GM19351 (cell line): ENCODE data around the gene TLR5.

Source experiments
- ATAC-seq: cut with Tn5 transposase; IDR thresholded peaks from one replicate; pipeline ENCODE4 v1.9.1; 2021; ENCODE audit warnings: mild to moderate bottlenecking, moderate library complexity; ENCODE audit not compliant: unreplicated experiment

The TLR5 gene

DNA sequence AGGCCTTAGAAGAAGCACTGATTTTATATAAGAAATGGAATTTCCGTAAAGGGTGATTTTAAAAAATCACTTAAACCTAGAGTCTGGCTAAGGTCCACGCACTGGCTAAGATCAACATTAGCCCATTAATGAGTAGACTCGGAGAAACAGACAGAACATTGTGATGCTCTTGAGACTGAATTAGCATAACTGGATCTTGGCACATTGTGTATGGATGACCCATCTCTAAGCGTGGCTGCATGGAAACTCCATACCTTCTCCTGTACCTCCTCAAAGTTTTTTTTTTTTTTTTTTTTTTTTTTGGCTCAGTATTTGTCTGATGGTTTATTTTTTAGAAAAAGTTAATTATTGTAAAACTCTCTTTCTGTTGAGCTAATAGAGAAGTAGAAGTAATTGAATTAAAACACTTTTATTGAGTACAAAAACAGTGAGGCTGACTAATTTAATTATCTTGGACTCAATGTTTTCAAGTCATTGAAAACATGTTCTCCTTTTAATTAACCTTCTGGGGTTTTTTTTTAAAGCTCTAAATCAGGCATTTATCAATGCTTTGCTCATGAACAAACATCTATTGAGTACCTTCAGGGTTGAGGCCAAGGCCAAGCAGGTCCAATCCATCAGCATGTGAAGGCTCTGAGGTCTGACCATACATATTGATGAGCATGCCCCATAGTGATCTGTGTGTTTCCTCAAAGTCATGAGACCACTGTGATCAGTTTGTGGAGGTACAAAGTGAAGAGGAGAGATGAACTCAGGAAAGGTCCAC lies 74.0 kb downstream of the TLR5 start:
- ATAC-seq = no peak

DNA sequence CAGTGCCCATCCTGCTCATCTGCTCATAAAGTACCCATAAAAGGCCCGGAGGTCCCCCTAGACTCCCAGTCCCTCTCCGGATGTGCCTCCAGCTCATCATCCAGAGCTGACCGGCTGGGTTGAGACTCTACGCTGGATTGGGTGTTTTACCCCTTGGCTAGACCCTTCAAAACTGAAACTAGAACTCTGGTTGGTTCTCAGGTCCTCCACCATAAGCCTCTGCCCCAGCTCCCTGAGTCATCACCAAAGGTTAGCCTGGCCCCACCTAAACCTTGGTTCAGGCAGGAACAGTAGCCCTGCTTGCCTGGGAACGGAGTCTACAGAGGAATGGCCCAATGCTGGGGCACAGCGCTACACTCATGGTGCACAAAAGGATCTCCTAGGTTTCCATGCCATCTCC lies 75.1 kb downstream of the TLR5 start:
- no peak for ATAC-seq

DNA sequence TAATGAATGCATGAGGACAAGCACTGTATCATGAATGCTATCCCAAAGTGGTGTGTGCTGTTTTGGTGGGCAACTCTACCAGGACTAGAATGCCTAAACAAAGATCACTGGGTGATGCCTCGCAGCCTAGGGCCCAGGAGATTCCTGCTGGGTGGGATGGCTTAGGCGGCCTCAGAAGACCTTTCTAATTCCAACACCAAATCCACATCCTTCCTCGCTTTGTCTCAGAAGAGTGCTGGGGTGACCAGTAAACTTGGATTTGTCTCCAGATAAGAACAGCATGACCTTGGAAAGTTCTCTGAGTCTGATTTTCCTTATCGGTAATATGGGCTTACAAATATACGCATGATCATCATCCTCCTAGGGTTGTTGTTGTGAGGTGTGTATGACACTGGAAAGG lies 76.6 kb downstream of the TLR5 start:
- ATAC-seq = no peak

DNA sequence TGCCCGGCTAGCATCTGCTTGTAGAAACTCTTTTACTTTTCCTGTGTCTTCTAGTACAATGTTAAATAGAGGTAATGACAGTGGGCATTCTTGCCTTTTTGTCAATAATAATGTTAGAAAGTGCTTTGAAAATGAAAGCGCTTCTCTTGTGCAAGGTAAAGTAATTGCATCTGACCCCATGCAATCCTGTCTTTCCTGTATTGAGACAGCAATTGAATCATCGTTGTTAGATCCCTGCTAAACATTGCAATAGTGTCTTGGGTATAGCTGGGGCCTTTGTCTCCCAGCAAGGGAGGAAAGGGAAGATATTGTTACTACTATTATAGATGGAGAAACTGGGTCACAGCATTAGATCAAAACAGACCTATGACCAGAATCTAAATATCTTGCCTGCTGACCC lies 80.9 kb downstream of the TLR5 start:
- ATAC-seq = no peak

DNA sequence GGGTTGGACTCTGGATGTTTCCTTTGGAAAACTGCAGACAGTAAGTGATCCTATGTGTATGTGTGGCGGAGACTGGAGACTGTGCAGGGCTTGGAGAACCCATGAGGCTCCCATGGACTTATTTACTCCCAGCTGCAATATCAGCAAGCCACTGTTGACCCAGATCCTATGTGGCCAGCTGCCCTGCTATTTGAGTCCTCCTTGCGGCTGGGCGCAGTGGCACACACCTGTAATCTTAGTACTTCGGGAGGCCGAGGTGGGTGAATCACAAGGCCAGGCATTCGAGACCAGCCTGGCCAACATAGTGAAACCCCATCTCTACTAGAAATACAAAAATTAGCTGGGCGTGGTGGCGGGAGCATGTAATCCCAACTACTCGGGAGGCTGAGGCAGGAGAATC lies 83.5 kb downstream of the TLR5 start:
- no peak for ATAC-seq
